Glutamatergic neuron (in vitro differentiated cells): ENCODE data around the gene NPM3. TPM values are rescaled to one million over a fixed set of nuclear protein-coding genes. Genes with fewer than 3 reads are reported as not detected.
A peak's percentile ranks its signal among the peaks of the same experiment; 100 is the strongest.
"Not testable (repeated sequence)": the region's sequence is repeated elsewhere in the genome, so short reads cannot be mapped to it uniquely, and the experiment has no call there.

Experiments used
- DNase-seq: peaks from one replicate; pipeline ENCODE4 v3.0.0; 2022
- H3K27ac Mint-ChIP-seq: one replicate; pipeline ENCODE4 v1.8.0; 2020; ENCODE audit warnings: mild to moderate bottlenecking, mixed read lengths, inconsistent platforms; ENCODE audit not compliant: unreplicated experiment
- H3K27me3 Mint-ChIP-seq: one replicate; pipeline ENCODE4 v1.8.0; 2020; ENCODE audit warnings: mild to moderate bottlenecking, moderate library complexity, mixed read lengths, inconsistent platforms; ENCODE audit not compliant: unreplicated experiment
- H3K36me3 Mint-ChIP-seq: one replicate; pipeline ENCODE4 v1.8.0; 2020; ENCODE audit warnings: mild to moderate bottlenecking, mixed read lengths, inconsistent platforms; ENCODE audit not compliant: unreplicated experiment
- H3K4me1 Mint-ChIP-seq: one replicate; pipeline ENCODE4 v1.8.0; 2020; ENCODE audit warnings: mild to moderate bottlenecking, low read depth, mixed read lengths, inconsistent platforms; ENCODE audit not compliant: unreplicated experiment
- H3K4me3 Mint-ChIP-seq: one replicate; pipeline ENCODE4 v1.8.0; 2020; ENCODE audit warnings: mild to moderate bottlenecking, mixed read lengths, inconsistent platforms; ENCODE audit not compliant: unreplicated experiment
- H3K9me3 Mint-ChIP-seq: one replicate; pipeline ENCODE4 v1.8.0; 2020; ENCODE audit warnings: mild to moderate bottlenecking, moderate library complexity, mixed read lengths, inconsistent platforms; ENCODE audit not compliant: unreplicated experiment
- total RNA-seq: library from RNA; stranded (reverse); fragmentation: NEBNext Ultra II Directional; extraction: Animal tissue kit (Norgen Biotek cat#: 25700); gene quantifications from one replicate; pipeline ENCODE4 v1.2.1, GENCODE V29; 2021; ENCODE audit not compliant: unreplicated experiment
- TF ChIP-seq, protein P1 (sequence below): fragments of 200-600 bp; sonication (generic); IDR thresholded peaks from one replicate; pipeline ENCODE4 v1.5.0; 2021; ENCODE audit not compliant: partially characterized antibody, unreplicated experiment

NPM3 gene
- total RNA-seq, 1 donor from 2014 or later = 18.1 TPM

GRCh38 chr10:101803511-101803910 lies 20.3 kb upstream of the NPM3 start:
- no peak for DNase-seq
- H3K27me3 Mint-ChIP-seq = no peaks in the 10 kb centered on the region
- no peak overlapping the region for H3K4me3 Mint-ChIP-seq
- peaks cover 7% of the 10 kb centered on the region for H3K9me3 Mint-ChIP-seq
- peak overlapping the region; percentile 23 for H3K27ac Mint-ChIP-seq
- H3K4me1 Mint-ChIP-seq = peaks cover 6% of the 10 kb centered on the region
- H3K36me3 Mint-ChIP-seq = peaks cover 9% of the 10 kb centered on the region
- TF ChIP-seq, protein P1, sequence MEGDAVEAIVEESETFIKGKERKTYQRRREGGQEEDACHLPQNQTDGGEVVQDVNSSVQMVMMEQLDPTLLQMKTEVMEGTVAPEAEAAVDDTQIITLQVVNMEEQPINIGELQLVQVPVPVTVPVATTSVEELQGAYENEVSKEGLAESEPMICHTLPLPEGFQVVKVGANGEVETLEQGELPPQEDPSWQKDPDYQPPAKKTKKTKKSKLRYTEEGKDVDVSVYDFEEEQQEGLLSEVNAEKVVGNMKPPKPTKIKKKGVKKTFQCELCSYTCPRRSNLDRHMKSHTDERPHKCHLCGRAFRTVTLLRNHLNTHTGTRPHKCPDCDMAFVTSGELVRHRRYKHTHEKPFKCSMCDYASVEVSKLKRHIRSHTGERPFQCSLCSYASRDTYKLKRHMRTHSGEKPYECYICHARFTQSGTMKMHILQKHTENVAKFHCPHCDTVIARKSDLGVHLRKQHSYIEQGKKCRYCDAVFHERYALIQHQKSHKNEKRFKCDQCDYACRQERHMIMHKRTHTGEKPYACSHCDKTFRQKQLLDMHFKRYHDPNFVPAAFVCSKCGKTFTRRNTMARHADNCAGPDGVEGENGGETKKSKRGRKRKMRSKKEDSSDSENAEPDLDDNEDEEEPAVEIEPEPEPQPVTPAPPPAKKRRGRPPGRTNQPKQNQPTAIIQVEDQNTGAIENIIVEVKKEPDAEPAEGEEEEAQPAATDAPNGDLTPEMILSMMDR = no peak

DNA sequence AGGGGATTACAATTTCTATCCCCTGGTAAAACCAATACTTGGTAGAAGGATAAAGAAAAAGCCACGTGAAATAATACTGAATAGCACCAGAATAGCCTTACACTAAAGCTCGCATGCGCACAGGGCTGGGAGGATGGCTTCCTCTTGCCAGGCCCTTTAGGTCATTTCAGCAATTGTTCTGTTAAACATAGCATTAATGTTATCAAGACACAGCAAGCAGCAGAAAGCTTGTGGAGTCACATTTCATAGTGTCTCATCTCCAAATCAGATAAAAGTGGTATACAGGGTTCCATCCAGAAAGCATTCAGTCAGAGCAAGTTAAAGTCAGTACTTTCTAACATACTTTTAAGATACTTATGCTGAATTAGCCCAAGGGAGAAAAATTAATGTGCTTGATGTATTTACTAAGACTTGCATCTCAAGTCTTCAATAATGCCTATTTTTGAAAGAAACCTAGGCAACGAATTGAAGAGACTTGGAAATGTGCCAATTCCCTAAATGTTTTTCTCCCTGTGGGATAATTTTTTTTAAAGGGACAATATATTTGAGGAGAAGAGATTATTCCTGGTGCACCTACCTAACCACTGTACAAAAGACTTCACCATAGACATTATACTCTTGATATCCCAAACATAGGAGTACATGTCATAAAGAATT lies 14.3 kb upstream of the NPM3 start:
- Mint-ChIP-seq H3K36me3 (no peaks in the 10 kb centered on the region), H3K4me3 (no peak overlapping the region), H3K4me1 (peaks cover 8% of the 10 kb centered on the region), H3K27ac (no peak overlapping the region), H3K27me3 (peaks cover 4% of the 10 kb centered on the region), H3K9me3 (peaks cover 4% of the 10 kb centered on the region)
- TF ChIP-seq, protein P1 = no peak
- DNase-seq = no peak

DNA sequence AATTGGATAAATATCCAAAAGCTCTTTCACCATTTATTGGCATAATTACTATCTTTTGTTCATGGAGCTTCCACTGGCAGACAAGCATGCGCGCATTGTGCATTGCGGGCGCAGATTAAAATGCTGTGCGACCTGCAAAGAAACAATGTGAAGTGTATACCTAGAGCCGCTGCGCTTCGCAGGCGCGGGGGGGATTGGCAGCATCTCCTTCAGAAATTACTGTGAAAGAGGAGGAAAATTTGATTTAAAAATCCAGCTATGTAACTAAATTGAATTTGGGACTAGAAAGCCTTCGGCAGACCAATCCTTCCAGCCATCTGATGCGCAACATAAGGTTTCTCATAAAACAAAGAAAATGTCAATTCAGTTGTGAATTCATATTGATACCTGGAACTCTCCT lies 10.3 kb upstream of the NPM3 start:
- peaks cover 2% of the 10 kb centered on the region for H3K4me1 Mint-ChIP-seq

DNA sequence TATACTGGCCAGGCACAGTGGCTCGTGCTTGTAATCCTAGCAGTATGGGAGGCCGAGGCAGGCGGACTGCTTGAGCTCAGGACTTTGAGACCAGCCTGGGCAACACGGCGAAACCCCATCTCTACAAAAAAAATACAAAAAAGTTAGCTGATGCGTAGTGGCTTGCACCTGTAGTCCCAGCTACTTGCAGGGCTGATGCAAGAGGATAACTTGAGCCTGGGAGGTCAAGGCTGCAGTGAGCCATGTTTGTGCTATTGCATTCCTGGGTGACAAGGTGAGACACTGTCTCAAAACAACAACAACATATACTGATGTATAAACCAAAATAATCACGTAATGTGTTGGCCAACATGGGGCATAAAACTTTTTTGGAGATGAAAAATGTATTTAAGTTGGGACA lies 6.4 kb upstream of the NPM3 start:
- no peak for DNase-seq
- no peak overlapping the region for H3K27ac Mint-ChIP-seq
- H3K4me3 Mint-ChIP-seq = no peak overlapping the region
- H3K9me3 Mint-ChIP-seq = no peaks in the 10 kb centered on the region
- H3K27me3 Mint-ChIP-seq = peaks cover 6% of the 10 kb centered on the region
- no peaks in the 10 kb centered on the region for H3K36me3 Mint-ChIP-seq
- TF ChIP-seq, protein P1 = no peak
- H3K4me1 Mint-ChIP-seq = no peaks in the 10 kb centered on the region

More for the DNA sequence above, 10.3 kb upstream of the NPM3 start:
- Mint-ChIP-seq H3K27ac (peak overlapping the region; percentile 38), H3K9me3 (no peaks in the 10 kb centered on the region), H3K4me3 (no peak overlapping the region), H3K27me3 (peaks cover 6% of the 10 kb centered on the region), H3K36me3 (no peaks in the 10 kb centered on the region)
- no peak for DNase-seq
- TF ChIP-seq, protein P1 = no peak

DNA sequence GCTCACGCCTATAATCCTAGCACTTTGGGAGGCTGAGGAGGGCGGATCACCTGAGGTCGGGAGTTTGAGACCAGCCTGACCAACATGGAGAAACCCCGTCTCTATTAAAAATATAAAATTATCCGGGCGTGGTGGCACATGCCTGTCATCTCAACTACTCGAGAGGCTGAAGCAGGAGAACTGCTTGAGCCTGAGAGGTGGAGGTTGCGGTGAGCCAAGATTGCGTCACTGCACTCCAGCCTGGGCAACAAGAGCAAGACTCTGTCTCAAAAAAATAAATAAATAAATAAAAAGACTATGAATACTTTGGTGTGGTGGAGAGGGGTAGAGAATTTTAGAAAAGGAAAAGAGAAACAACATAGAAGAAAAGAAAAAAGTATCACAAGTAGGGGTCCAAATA lies 6.0 kb upstream of the NPM3 start:
- DNase-seq, H3K4me3 Mint-ChIP-seq, H3K27ac Mint-ChIP-seq, H3K4me1 Mint-ChIP-seq, H3K9me3 Mint-ChIP-seq, H3K36me3 Mint-ChIP-seq, H3K27me3 Mint-ChIP-seq: not testable (repeated sequence)
